ENCODE measurements around the gene IRF1. TPM values are rescaled to one million over a fixed set of nuclear protein-coding genes. Genes with fewer than 3 reads are reported as not detected.

The IRF1 gene
- total and polyA plus RNA-seq, 2 of the 8 experiments (the other 6 are each of a cell fraction or from before 2014, with no cell fraction given): 4.0 to 8.5 TPM

GRCh38 chr5:132449060-132449459 is 41.5 kb downstream of the IRF1 start:
- DNase-seq (ENCODE audit: low read depth in 1 of 2, low spot score in 2 of 2) (no peak), FAIRE-seq (no peak)
- no peak overlapping the region for H2AFZ ChIP-seq (ENCODE audit: low read length)
- H3K23ac ChIP-seq (ENCODE audit: insufficient read length): no peak overlapping the region
- H3K79me1 ChIP-seq (ENCODE audit: low read depth, low read length): no peaks in the 10 kb centered on the region
- no peaks in the 10 kb centered on the region for H3K79me2 ChIP-seq (ENCODE audit: control insufficient read depth in 1 of 2, insufficient read depth in 2 of 2, low read length in 2 of 2)
- peaks cover 0 to 1% (median 0%) of the 10 kb centered on the region in 4 experiments; a peak in 1 of 7 replicates for H3K27me3 ChIP-seq (replicated peaks in 1 of 4; ENCODE audit: control insufficient read depth in 3 of 4, extremely low read depth in 1 of 4, insufficient read depth in 3 of 4, low read length in 3 of 4)
- no peak overlapping the region for H2BK20ac ChIP-seq (ENCODE audit: low read length)
- H3K4ac ChIP-seq (replicated peaks; ENCODE audit: insufficient read length, low read depth, low read length): no peak overlapping the region
- no peaks in the 10 kb centered on the region for H3K36me3 ChIP-seq (ENCODE audit: control insufficient read depth in 2 of 4, insufficient read depth in 4 of 4, low read length in 3 of 4)
- H4K91ac ChIP-seq (replicated peaks; ENCODE audit: insufficient read length, low read length): no peak overlapping the region
- H3K14ac ChIP-seq (ENCODE audit: insufficient read length): no peak overlapping the region
- H3K9ac ChIP-seq (replicated peaks in 1 of 4; ENCODE audit: extremely low read depth in 1 of 4, low read depth in 3 of 4, low read length in 3 of 4): no peak overlapping the region
- H2BK12ac ChIP-seq (ENCODE audit: low read depth, low read length): no peak overlapping the region
- H3K23me2 ChIP-seq (ENCODE audit: low read depth, low read length): no peaks in the 10 kb centered on the region
- H3K56ac ChIP-seq (replicated peaks; ENCODE audit: insufficient read length, low read depth, low read length): no peak overlapping the region
- H3K27ac ChIP-seq (ENCODE audit: low read depth, low read length): no peak overlapping the region
- no peak overlapping the region for H4K8ac ChIP-seq (ENCODE audit: extremely low read depth, insufficient read depth, low read length)
- H3K4me2 ChIP-seq (ENCODE audit: insufficient read depth in 1 of 2, low read depth in 2 of 2, low read length in 2 of 2): no peak overlapping the region
- H3K18ac ChIP-seq (ENCODE audit: extremely low read depth, low read length): no peak overlapping the region
- H2BK5ac ChIP-seq (ENCODE audit: low read depth, low read length): no peak overlapping the region
- H3K9me3 ChIP-seq (ENCODE audit: insufficient read depth in 2 of 2, low read depth in 1 of 2, low read length in 1 of 2): no peaks in the 10 kb centered on the region
- H3K4me1 ChIP-seq (replicated peaks in 1 of 4; ENCODE audit: control insufficient read depth in 3 of 4, insufficient read depth in 4 of 4, low read length in 3 of 4): peaks cover 8 to 17% (median 11%) of the 10 kb centered on the region in 4 experiments
- no peak overlapping the region for H4K5ac ChIP-seq (ENCODE audit: insufficient read length, low read depth, low read length)
- POLR2A ChIA-PET (ENCODE audit: partially characterized antibody): interaction anchor here (0.6 to 2.5 kb wide), 4 partner anchors 10 to 43 kb away, joined by 3 to 8 read pairs (median 3); no protein-coding TSS in a partner anchor
- no peak overlapping the region for H2BK15ac ChIP-seq (ENCODE audit: low read length)
- CTCF ChIA-PET (ENCODE audit: partially characterized antibody): interaction anchor here (1.1 to 4.5 kb wide), 7 partner anchors 9 to 52 kb away, joined by 3 to 17 read pairs (median 6); no protein-coding TSS in a partner anchor
- H4K20me1 ChIP-seq (replicated peaks in 1 of 2; ENCODE audit: control insufficient read depth in 1 of 2, insufficient read depth in 2 of 2, low read length in 2 of 2): no peaks in the 10 kb centered on the region
- H3K4me3 ChIP-seq (ENCODE audit: extremely low read depth in 1 of 4, insufficient read depth in 2 of 4, low read depth in 3 of 4, low read length in 4 of 4): no peak overlapping the region
- H2BK120ac ChIP-seq (replicated peaks; ENCODE audit: low read depth, low read length): no peak overlapping the region
- H2AK5ac ChIP-seq (ENCODE audit: low read depth, low read length): no peak overlapping the region
- 92% methylated on average over 1 of the region's 1 CpG; no CpG with 5 or more reads in 1 of the 2 experiments for WGBS, 2 experiments (ENCODE audit: extremely low coverage in 1 of 2, insufficient coverage in 1 of 2, insufficient read length in 1 of 2, insufficient replicate concordance in 2 of 2, low coverage in 1 of 2, low lambda C conversion rate in 2 of 2, missing lambda C conversion rate in 1 of 2)
- TF ChIP-seq ZNF274 (IDR thresholded peaks at IDR 0.05; ENCODE audit: borderline replicate concordance, extremely low read depth, low read length): no peak
- TF ChIP-seq TAF1 (IDR thresholded peaks at IDR 0.05; ENCODE audit: low read depth, low read length): no peak
- TF ChIP-seq EGR1 (IDR thresholded peaks at IDR 0.05; ENCODE audit: borderline replicate concordance, low read depth, low read length): no peak
- TF ChIP-seq USF2 (IDR thresholded peaks at IDR 0.05; ENCODE audit: low read length): no peak
- no peak for TF ChIP-seq CTBP2 (IDR thresholded peaks at IDR 0.05; ENCODE audit: borderline replicate concordance, insufficient read depth, insufficient read length, low read length)
- no peak for TF ChIP-seq SP1 (IDR thresholded peaks at IDR 0.05; ENCODE audit: low read depth, low read length)
- no peak for TF ChIP-seq RNF2 (IDR thresholded peaks at IDR 0.05; ENCODE audit: borderline replicate concordance, low read depth, low read length, missing control alignments, poor library complexity, severe bottlenecking)
- TF ChIP-seq JUND (IDR thresholded peaks at IDR 0.05; ENCODE audit: low read length): no peak
- no peak for TF ChIP-seq CHD2 (IDR thresholded peaks at IDR 0.05; ENCODE audit: low read length)

Data from H1 (cell line).